Testis (tissue), 2 donors: Measurements from ENCODE around the gene MUS81.

Source experiments
- POLR2A ChIP-seq: fragments of 450-650 bp; IDR thresholded peaks from one replicate; pipeline ENCODE4 v1.6.1; 2017; ENCODE audit warnings: antibody characterized with exemption, mild to moderate bottlenecking, moderate library complexity
- TF ChIP-seq, protein P1 (sequence below), 3 experiments: fragments of 450-650 bp in 2 of 3; fragments of 200-600 bp in 1 of 3; sonication (generic) in 1 of 3; IDR thresholded peaks; one replicate each; pipeline ENCODE4 v1.5.1; 2016 to 2019; ENCODE audit warnings: antibody characterized with exemption in 3 of 3, mild to moderate bottlenecking in 2 of 3, moderate library complexity in 1 of 3

DNA sequence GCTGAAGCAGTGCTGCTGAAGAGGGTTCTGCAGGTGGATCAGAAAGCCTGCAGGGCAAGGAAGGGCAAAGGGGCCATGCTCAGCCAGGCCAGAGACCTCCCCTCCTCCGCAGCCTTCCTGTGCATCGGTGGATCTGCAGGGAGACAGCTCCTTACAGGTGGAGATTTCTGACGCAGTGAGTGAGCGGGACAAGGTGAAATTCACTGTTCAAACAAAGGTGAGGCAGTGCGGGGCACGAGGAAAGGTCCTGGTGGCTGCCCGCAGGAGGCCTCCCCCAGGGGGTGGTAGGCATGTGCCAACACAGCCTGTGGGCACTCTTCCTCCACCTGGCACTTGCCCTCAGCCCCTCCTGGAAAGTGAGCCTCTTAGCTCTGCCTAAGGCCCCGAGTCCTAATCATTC is 10.9 kb upstream of the MUS81 start:
- TF ChIP-seq, protein P1, sequence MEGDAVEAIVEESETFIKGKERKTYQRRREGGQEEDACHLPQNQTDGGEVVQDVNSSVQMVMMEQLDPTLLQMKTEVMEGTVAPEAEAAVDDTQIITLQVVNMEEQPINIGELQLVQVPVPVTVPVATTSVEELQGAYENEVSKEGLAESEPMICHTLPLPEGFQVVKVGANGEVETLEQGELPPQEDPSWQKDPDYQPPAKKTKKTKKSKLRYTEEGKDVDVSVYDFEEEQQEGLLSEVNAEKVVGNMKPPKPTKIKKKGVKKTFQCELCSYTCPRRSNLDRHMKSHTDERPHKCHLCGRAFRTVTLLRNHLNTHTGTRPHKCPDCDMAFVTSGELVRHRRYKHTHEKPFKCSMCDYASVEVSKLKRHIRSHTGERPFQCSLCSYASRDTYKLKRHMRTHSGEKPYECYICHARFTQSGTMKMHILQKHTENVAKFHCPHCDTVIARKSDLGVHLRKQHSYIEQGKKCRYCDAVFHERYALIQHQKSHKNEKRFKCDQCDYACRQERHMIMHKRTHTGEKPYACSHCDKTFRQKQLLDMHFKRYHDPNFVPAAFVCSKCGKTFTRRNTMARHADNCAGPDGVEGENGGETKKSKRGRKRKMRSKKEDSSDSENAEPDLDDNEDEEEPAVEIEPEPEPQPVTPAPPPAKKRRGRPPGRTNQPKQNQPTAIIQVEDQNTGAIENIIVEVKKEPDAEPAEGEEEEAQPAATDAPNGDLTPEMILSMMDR (IDR thresholded peaks at IDR 0.05), result no peak
- TF ChIP-seq POLR2A, result no peak
